Measurements from ENCODE around the gene RBBP8NL.

Gene RBBP8NL

DNA sequence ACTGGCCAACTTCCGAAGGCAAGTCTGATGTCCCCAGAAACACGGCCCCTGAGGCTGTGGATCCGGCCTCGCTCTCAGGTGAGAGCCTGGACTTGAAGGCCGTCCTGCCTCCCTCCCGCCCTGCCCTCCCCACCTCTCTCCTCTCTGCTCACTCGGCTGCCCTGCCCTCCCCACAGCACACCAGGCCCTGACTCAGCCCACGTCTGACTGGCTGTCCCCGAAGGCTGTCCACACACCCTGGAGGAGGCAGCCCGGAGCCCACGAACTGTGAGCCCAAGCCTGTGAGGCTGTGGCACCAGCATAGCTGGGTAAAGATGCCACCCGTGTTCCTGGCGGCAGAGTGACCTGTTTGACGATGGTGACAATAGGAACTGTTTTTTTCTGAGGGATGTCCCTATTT, 32.1 kb upstream of the RBBP8NL start:
- Histone ChIP-seq H3K36me3 (ENCODE audit: control insufficient read depth, insufficient read depth, low read length) (no peaks in the 10 kb centered on the region), H3K4me3 (ENCODE audit: low read depth, low read length) (no peak overlapping the region), H3K27me3 (ENCODE audit: control insufficient read depth, insufficient read depth, low read length) (no peaks in the 10 kb centered on the region), H3K9ac (ENCODE audit: low read depth, low read length) (no peak overlapping the region), H3K4me1 (ENCODE audit: control insufficient read depth, insufficient read depth, low read length) (no peaks in the 10 kb centered on the region), H3K9me3 (ENCODE audit: control insufficient read depth, insufficient read depth, low read length) (no peaks in the 10 kb centered on the region)

DNA sequence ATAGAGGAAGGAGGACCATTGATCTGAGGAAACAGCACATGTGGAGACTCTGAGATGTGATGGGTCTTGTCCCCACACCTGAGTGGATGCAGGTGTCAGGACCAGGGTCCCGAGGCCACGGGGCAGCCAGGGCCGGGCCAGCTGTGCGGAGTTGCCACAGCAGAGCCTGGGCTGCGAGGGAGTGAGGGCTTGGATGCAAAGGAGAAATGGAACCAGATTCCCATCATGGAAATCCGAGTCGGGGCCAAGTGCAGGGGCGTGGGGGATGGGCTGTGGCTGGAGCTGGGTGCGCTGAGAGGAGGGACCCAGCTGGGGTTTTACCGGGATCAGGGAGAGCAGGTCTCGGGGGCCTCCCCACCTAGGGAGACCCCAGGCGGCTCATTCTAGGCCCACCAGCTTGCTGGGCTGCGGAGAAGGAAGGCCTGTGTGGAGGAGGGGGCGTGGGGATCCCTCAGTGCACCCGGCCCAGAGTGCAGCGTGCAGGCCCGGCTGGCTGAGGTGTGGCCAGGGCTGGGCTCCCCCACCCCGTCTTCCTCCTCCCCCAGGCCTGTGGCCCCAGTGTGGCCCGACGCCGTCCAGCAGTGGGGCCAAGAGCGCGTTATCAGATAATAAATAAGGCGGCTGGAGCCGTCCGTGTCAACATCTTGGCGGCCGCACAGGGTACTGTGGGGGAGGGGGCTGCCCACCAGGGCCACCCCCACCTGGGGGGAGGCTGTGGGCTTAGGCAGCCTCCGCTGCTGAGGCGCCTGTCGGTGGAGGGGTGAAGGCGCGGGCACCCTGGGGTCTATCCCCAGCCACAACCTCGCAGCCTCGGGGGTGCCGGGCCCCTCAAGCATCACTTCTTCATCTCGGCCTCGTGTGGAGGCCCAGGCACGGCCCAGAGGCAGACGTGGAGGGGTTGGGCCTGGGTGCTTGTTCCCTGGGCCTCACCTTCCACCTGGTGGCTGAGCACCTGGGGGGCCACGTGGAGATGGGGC, 31.2 kb upstream of the RBBP8NL start:
- Histone ChIP-seq H3K4me1 (ENCODE audit: control insufficient read depth, insufficient read depth, low read length) (no peaks in the 10 kb centered on the region), H3K9ac (ENCODE audit: low read depth, low read length) (no peak overlapping the region), H3K36me3 (ENCODE audit: control insufficient read depth, insufficient read depth, low read length) (no peaks in the 10 kb centered on the region), H3K4me3 (ENCODE audit: low read depth, low read length) (no peak overlapping the region), H3K27me3 (ENCODE audit: control insufficient read depth, insufficient read depth, low read length) (no peaks in the 10 kb centered on the region), H3K9me3 (ENCODE audit: control insufficient read depth, insufficient read depth, low read length) (no peaks in the 10 kb centered on the region)

GRCh38 chr20:62457831-62458230, 30.5 kb upstream of the RBBP8NL start:
- Histone ChIP-seq H3K27me3 (ENCODE audit: control insufficient read depth, insufficient read depth, low read length) (no peaks in the 10 kb centered on the region), H3K36me3 (ENCODE audit: control insufficient read depth, insufficient read depth, low read length) (no peaks in the 10 kb centered on the region), H3K9ac (ENCODE audit: low read depth, low read length) (no peak overlapping the region), H3K4me1 (ENCODE audit: control insufficient read depth, insufficient read depth, low read length) (no peaks in the 10 kb centered on the region), H3K4me3 (ENCODE audit: low read depth, low read length) (no peak overlapping the region), H3K9me3 (ENCODE audit: control insufficient read depth, insufficient read depth, low read length) (no peaks in the 10 kb centered on the region)

DNA sequence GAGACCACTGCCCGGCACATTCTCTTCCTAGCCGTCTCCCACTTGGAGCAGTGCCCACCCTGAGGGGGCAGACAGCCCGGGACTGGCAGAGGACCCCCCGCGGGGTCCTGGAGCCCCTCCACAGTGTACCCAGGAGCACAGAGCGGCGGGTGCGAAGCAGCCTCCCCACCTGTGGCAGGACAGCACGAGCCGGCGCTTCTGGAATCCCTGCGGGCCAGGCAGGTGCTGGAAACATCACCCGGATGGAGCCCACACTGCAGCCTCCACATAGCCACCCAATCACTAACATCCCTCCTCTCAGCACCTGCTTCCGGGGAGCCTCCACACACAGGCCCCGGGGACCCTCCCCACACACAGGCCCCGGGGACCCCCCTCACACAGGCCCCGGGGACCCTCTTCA, 29.8 kb upstream of the RBBP8NL start:
- Histone ChIP-seq H3K4me1 (ENCODE audit: control insufficient read depth, insufficient read depth, low read length) (no peaks in the 10 kb centered on the region), H3K9ac (ENCODE audit: low read depth, low read length) (no peak overlapping the region), H3K4me3 (ENCODE audit: low read depth, low read length) (no peak overlapping the region), H3K27me3 (ENCODE audit: control insufficient read depth, insufficient read depth, low read length) (no peaks in the 10 kb centered on the region), H3K9me3 (ENCODE audit: control insufficient read depth, insufficient read depth, low read length) (no peaks in the 10 kb centered on the region), H3K36me3 (ENCODE audit: control insufficient read depth, insufficient read depth, low read length) (no peaks in the 10 kb centered on the region)

DNA sequence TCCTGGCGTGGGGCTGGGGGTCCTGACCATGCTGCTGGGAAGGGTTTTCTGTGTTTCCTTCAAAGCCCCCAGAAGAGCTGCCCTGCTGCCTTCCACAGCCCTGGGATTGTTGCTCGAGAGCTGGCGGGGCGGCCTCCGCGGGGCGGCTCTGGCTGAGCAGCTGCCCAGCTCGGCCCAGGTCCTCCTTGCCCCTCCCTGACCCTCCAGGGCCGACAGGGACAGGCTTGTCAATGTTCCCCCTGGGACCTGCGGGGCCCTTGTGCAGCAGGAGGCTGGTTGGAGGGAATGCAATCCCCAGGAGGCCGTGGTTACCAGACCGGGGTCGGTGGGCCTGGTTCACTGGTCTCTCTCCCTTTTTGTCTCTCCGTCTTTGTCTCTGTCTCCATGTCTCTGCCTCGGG, 28.6 kb upstream of the RBBP8NL start:
- Histone ChIP-seq H3K4me1 (ENCODE audit: control insufficient read depth, insufficient read depth, low read length) (no peaks in the 10 kb centered on the region), H3K27me3 (ENCODE audit: control insufficient read depth, insufficient read depth, low read length) (no peaks in the 10 kb centered on the region), H3K9me3 (ENCODE audit: control insufficient read depth, insufficient read depth, low read length) (no peaks in the 10 kb centered on the region), H3K36me3 (ENCODE audit: control insufficient read depth, insufficient read depth, low read length) (no peaks in the 10 kb centered on the region), H3K4me3 (ENCODE audit: low read depth, low read length) (no peak overlapping the region), H3K9ac (ENCODE audit: low read depth, low read length) (no peak overlapping the region)

DNA sequence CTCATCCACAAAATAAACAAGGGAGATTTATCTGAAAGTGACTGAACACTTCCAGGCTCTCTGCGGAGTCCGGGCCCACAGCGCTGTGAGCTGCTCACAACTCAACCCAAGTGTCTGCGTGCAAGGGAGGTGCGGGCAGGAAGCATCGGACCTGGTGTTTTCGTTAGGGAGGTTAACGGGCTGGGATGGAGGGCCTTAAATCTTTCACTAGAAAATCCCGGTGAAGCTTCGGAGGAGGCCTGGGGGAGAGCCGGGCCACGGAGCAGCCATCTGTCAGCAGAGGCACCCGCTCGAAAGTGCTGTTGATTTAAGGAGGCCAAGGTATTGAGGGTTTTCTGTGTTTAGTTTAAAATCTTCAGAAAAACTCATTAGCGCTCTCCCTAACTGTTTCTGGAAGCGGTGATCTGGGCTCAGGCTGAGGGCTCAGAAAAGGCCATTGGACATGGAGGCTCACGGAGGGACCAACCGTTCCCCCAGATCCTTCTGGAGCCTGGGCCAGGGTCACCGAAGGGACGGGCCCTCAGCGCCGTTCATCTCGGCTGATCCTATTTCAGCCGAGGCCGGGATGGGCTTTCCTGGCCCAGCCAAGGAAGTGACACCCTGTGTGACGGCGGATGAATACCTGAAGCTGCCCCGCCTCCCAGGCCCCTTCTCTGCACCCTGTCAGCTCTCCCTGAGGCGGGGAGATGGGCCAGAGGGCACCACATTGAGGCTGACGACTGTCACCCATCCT, 27.7 kb upstream of the RBBP8NL start:
- Histone ChIP-seq H3K36me3 (ENCODE audit: control insufficient read depth, insufficient read depth, low read length) (no peaks in the 10 kb centered on the region), H3K4me3 (ENCODE audit: low read depth, low read length) (no peak overlapping the region), H3K27me3 (ENCODE audit: control insufficient read depth, insufficient read depth, low read length) (no peaks in the 10 kb centered on the region), H3K9me3 (ENCODE audit: control insufficient read depth, insufficient read depth, low read length) (no peaks in the 10 kb centered on the region), H3K4me1 (ENCODE audit: control insufficient read depth, insufficient read depth, low read length) (no peaks in the 10 kb centered on the region), H3K9ac (ENCODE audit: low read depth, low read length) (no peak overlapping the region)

GRCh38 chr20:62453186-62453808, 26.0 kb upstream of the RBBP8NL start:
- Histone ChIP-seq H3K4me3 (ENCODE audit: low read depth, low read length) (no peak overlapping the region), H3K27me3 (ENCODE audit: control insufficient read depth, insufficient read depth, low read length) (no peaks in the 10 kb centered on the region), H3K4me1 (ENCODE audit: control insufficient read depth, insufficient read depth, low read length) (no peaks in the 10 kb centered on the region), H3K9ac (ENCODE audit: low read depth, low read length) (no peak overlapping the region), H3K9me3 (ENCODE audit: control insufficient read depth, insufficient read depth, low read length) (no peaks in the 10 kb centered on the region), H3K36me3 (ENCODE audit: control insufficient read depth, insufficient read depth, low read length) (no peaks in the 10 kb centered on the region)

DNA sequence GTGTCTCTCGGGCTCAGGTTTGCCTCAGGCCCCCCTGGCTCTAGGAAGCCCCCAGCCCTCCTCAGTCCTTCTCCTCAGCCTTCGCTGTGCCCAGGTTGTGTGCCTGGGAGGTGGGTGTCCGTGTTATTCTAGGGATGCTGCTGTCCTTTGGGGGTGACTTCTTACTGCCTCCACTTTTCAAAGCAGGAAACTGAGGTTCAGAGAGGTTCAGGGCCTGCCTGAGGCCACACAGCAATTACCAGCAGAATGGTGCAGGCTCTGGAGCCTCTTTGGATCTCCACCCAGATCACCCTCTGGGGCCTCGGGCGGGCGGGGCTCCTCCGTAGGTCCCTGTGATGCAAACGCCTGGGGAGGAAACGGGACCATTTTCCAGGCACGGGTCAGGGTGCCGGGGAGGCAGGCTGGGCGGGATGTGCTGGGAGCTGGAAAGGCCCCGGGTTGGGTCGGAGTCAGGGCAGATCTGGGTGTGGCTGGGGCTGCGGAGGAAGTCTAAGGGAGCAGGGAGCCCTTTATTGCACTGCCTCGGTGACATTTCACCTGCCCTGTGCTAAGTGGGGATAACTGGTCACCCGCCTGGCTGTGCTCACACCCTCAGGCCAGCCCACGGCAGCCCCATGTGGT, 25.2 kb upstream of the RBBP8NL start:
- no peak overlapping the region for H3K9ac ChIP-seq (ENCODE audit: low read depth, low read length)
- H3K9me3 ChIP-seq (ENCODE audit: control insufficient read depth, insufficient read depth, low read length) = no peaks in the 10 kb centered on the region
- no peaks in the 10 kb centered on the region for H3K36me3 ChIP-seq (ENCODE audit: control insufficient read depth, insufficient read depth, low read length)
- H3K4me1 ChIP-seq (ENCODE audit: control insufficient read depth, insufficient read depth, low read length) = no peaks in the 10 kb centered on the region
- no peaks in the 10 kb centered on the region for H3K27me3 ChIP-seq (ENCODE audit: control insufficient read depth, insufficient read depth, low read length)
- H3K4me3 ChIP-seq (ENCODE audit: low read depth, low read length) = no peak overlapping the region

GRCh38 chr20:62451970-62452369, 24.6 kb upstream of the RBBP8NL start:
- H3K4me1 ChIP-seq (ENCODE audit: control insufficient read depth, insufficient read depth, low read length) = no peaks in the 10 kb centered on the region
- H3K4me3 ChIP-seq (ENCODE audit: low read depth, low read length) = no peak overlapping the region
- no peaks in the 10 kb centered on the region for H3K36me3 ChIP-seq (ENCODE audit: control insufficient read depth, insufficient read depth, low read length)
- H3K9ac ChIP-seq (ENCODE audit: low read depth, low read length) = no peak overlapping the region
- H3K27me3 ChIP-seq (ENCODE audit: control insufficient read depth, insufficient read depth, low read length) = no peaks in the 10 kb centered on the region
- H3K9me3 ChIP-seq (ENCODE audit: control insufficient read depth, insufficient read depth, low read length) = no peaks in the 10 kb centered on the region

GRCh38 chr20:62451156-62451767, 23.9 kb upstream of the RBBP8NL start:
- H3K9me3 ChIP-seq (ENCODE audit: control insufficient read depth, insufficient read depth, low read length) = no peaks in the 10 kb centered on the region
- no peaks in the 10 kb centered on the region for H3K27me3 ChIP-seq (ENCODE audit: control insufficient read depth, insufficient read depth, low read length)
- H3K36me3 ChIP-seq (ENCODE audit: control insufficient read depth, insufficient read depth, low read length) = no peaks in the 10 kb centered on the region

More at GRCh38 chr20:62451156-62451767, 23.9 kb upstream of the RBBP8NL start:
- H3K4me1 ChIP-seq (ENCODE audit: control insufficient read depth, insufficient read depth, low read length) = no peaks in the 10 kb centered on the region
- H3K9ac ChIP-seq (ENCODE audit: low read depth, low read length) = no peak overlapping the region
- H3K4me3 ChIP-seq (ENCODE audit: low read depth, low read length) = no peak overlapping the region
